ENCODE measurements around the gene FOXF1. TPM values are rescaled to one million over a fixed set of nuclear protein-coding genes. Genes with fewer than 3 reads are reported as not detected.

Gene FOXF1
- total RNA-seq, 4 donors from 2014 or later = 0.29 to 4.9 (median 2.0) TPM

GRCh38 chr16:86476956-86477534 lies 33.3 kb upstream of the FOXF1 start:
- Histone ChIP-seq H3K27me3 (peaks cover 0 to 6% of the 10 kb centered on the region in 2 donors), H3K4me3 (no peak overlapping the region)
- intact Hi-C loops (cut with DNase I; ENCODE audit: low total_unique reads) = no loop called here

DNA sequence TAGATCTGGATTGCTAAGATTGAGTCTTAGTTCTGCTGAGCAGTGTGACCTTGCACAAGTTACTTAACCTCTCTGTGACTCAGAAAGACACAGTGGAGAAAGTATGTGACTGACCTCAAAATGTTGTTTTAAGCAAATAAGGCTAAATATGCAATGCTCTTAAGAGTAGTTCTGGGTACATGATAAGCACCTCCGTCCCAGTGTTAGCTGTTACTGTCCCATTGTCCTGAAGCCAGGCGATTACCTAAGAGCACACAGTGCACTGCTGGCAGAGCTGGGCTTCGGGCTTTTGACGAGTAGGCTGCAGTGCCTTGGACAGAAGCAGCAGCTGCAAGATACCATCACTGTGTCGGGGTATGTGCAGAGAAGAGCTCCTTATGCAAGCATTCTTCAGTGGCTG lies 32.7 kb upstream of the FOXF1 start:
- Histone ChIP-seq H3K4me3 (no peak overlapping the region), H3K9me3 (no peaks in the 10 kb centered on the region), H3K36me3 (no peaks in the 10 kb centered on the region), H3K27me3 (peaks cover 0 to 6% of the 10 kb centered on the region in 2 donors), H3K27ac (no peak overlapping the region), H3K4me1 (no peaks in the 10 kb centered on the region)
- no peak for TF ChIP-seq CTCF (IDR thresholded peaks at IDR 0.05)
- no peak for TF ChIP-seq POLR2A (IDR thresholded peaks at IDR 0.05)
- DNase-seq = no peak
- intact Hi-C loops (cut with DNase I; ENCODE audit: low total_unique reads) = no loop called here

More at GRCh38 chr16:86476956-86477534, 33.3 kb upstream of the FOXF1 start:
- DNase-seq = peak in 1 of 2 donors; percentile 35
- TF ChIP-seq POLR2A (IDR thresholded peaks at IDR 0.05) (no peak), CTCF (IDR thresholded peaks at IDR 0.05) (peak in 1 of 4 experiments; percentile 20)
- Histone ChIP-seq H3K36me3 (no peaks in the 10 kb centered on the region), H3K4me1 (no peaks in the 10 kb centered on the region), H3K27ac (no peak overlapping the region), H3K9me3 (no peaks in the 10 kb centered on the region)

DNA sequence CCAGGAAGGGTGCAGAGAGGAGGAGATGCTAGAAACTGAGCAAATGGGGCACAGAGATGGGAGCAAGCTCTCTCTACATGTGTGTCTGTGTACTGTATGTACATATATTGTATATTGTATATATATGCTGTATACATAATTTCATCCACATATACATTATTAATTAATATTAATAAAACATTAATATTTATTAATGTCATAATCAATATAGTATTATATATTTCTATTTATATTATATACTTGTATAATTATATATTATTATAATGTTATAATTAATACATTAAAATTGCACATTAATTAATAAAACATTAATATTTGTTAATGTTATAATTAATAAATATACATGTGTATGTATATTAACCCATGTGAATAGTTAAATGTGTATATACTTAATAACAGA lies 31.5 kb upstream of the FOXF1 start:
- no peaks in the 10 kb centered on the region for H3K36me3 ChIP-seq
- DNase-seq = no peak
- H3K27ac ChIP-seq = no peak overlapping the region
- peaks cover 0 to 3% of the 10 kb centered on the region in 2 donors for H3K9me3 ChIP-seq
- H3K4me3 ChIP-seq = no peak overlapping the region
- intact Hi-C loops (cut with DNase I; ENCODE audit: low total_unique reads) = no loop called here
- H3K4me1 ChIP-seq = no peaks in the 10 kb centered on the region
- H3K27me3 ChIP-seq = peaks cover 0 to 10% of the 10 kb centered on the region in 2 donors
- TF ChIP-seq CTCF (IDR thresholded peaks at IDR 0.05) = no peak
- no peak for TF ChIP-seq POLR2A (IDR thresholded peaks at IDR 0.05)

DNA sequence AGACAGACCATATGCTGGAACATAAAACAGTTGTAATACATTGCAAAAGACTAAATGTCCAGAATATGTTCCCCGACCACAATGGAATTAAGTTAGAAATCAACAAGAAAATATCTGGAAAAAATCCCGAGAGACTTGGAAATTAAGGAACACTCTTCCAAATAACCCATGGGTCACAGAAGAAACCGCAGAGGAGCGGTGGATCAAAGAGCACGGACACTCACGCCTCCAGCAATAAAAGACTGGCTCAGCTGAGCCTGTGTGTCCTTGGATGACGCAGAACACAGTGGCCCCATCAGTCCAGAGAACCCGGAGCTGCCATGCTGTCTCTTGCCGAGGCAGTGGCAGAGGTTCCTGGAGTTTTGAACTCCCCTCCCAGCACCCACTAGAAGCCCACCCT lies 30.9 kb upstream of the FOXF1 start:
- intact Hi-C loops (cut with DNase I; ENCODE audit: low total_unique reads) = no loop called here
- no peak for DNase-seq
- Histone ChIP-seq H3K36me3 (no peaks in the 10 kb centered on the region), H3K9me3 (peaks cover 0 to 9% of the 10 kb centered on the region in 2 donors), H3K4me1 (no peaks in the 10 kb centered on the region), H3K27me3 (peaks cover 0 to 12% of the 10 kb centered on the region in 2 donors), H3K4me3 (no peak overlapping the region), H3K27ac (no peak overlapping the region)
- no peak for TF ChIP-seq POLR2A (IDR thresholded peaks at IDR 0.05)
- no peak for TF ChIP-seq CTCF (IDR thresholded peaks at IDR 0.05)

DNA sequence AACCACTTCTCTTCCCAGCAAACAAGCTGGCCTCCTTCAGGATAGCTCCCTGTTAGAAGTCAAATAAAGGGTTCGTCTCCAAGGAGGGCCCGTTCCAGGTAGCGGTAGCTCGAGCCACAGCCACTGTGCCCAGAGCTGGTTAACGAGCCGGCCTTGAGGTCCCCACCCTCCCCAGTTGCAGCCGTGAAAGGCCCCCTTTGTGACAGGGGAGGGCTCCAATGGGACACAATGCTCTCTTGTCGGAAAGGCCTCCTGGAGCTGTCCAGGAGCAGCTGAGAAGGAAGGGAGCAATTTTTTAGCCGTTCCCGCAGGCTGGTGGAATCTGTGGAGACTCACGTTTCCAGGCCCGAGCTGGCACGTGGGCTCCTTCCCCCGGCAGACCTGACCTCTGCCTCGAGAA lies 29.9 kb upstream of the FOXF1 start:
- no peak overlapping the region for H3K4me3 ChIP-seq
- H3K4me1 ChIP-seq = no peaks in the 10 kb centered on the region
- H3K9me3 ChIP-seq = peaks cover 0 to 12% of the 10 kb centered on the region in 2 donors
- TF ChIP-seq POLR2A (IDR thresholded peaks at IDR 0.05) (no peak), CTCF (IDR thresholded peaks at IDR 0.05) (no peak)
- H3K27me3 ChIP-seq = peaks cover 0 to 12% of the 10 kb centered on the region in 2 donors
- H3K27ac ChIP-seq = no peak overlapping the region
- DNase-seq = no peak
- intact Hi-C loops (cut with DNase I; ENCODE audit: low total_unique reads) = no loop called here
- H3K36me3 ChIP-seq = no peaks in the 10 kb centered on the region

Data from uterus (tissue), 4 donors.